ENCODE results near the gene SMG9. TPM values are rescaled to one million over a fixed set of nuclear protein-coding genes. Genes with fewer than 3 reads are reported as not detected.

SMG9 gene
- total RNA-seq, 4 donors from 2014 or later = 13.7 to 22.8 (median 15.5) TPM

GRCh38 chr19:43694553-43694952 is 60.2 kb downstream of the SMG9 start:
- TF ChIP-seq, protein P1, sequence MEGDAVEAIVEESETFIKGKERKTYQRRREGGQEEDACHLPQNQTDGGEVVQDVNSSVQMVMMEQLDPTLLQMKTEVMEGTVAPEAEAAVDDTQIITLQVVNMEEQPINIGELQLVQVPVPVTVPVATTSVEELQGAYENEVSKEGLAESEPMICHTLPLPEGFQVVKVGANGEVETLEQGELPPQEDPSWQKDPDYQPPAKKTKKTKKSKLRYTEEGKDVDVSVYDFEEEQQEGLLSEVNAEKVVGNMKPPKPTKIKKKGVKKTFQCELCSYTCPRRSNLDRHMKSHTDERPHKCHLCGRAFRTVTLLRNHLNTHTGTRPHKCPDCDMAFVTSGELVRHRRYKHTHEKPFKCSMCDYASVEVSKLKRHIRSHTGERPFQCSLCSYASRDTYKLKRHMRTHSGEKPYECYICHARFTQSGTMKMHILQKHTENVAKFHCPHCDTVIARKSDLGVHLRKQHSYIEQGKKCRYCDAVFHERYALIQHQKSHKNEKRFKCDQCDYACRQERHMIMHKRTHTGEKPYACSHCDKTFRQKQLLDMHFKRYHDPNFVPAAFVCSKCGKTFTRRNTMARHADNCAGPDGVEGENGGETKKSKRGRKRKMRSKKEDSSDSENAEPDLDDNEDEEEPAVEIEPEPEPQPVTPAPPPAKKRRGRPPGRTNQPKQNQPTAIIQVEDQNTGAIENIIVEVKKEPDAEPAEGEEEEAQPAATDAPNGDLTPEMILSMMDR (IDR thresholded peaks at IDR 0.05) = no peak
- no peak for ATAC-seq (ENCODE audit: low FRiP score)

GRCh38 chr19:43692877-43693276 is 61.9 kb downstream of the SMG9 start:
- TF ChIP-seq, protein P1 (IDR thresholded peaks at IDR 0.05) = no peak
- no peak for ATAC-seq (ENCODE audit: low FRiP score)
- no peak for DNase-seq (ENCODE audit: low spot score)

More at GRCh38 chr19:43694553-43694952, 60.2 kb downstream of the SMG9 start:
- DNase-seq (ENCODE audit: low spot score) = no peak

DNA sequence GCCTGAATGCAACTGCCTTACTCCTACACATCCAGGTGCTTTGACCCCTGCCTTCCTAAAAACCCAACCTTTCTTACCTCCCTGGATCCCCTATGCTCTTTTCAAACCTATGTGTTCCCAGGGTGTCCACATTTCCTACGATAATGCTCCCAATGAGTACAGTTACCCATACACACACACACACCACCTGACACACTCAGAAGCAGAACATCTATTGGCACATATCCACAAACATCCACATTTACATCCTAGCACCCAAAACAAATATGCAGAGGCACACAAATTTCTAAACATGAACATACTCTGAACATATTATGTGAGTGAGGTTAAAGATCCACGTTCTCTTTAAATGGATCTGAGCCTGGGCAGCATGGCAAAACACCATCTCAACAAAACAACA is 62.4 kb downstream of the SMG9 start:
- TF ChIP-seq, protein P1 (IDR thresholded peaks at IDR 0.05) = no peak
- DNase-seq (ENCODE audit: low spot score) (no peak), ATAC-seq (ENCODE audit: low FRiP score) (no peak)

- ATAC-seq (ENCODE audit: low FRiP score) = no peak
- TF ChIP-seq, protein P1 (IDR thresholded peaks at IDR 0.05) = no peak
- DNase-seq (ENCODE audit: low spot score) = no peak
Measured at GRCh38 chr19:43691755-43692154, 63.0 kb downstream of the SMG9 start.

- no peak for ATAC-seq (ENCODE audit: low FRiP score)
- no peak for DNase-seq (ENCODE audit: low spot score)
- TF ChIP-seq, protein P1 (IDR thresholded peaks at IDR 0.05) = no peak
Measured at GRCh38 chr19:43690890-43691289, 63.9 kb downstream of the SMG9 start.

- ATAC-seq (ENCODE audit: low FRiP score) = no peak
- DNase-seq (ENCODE audit: low spot score) = no peak
- TF ChIP-seq, protein P1 (IDR thresholded peaks at IDR 0.05) = no peak
Measured at GRCh38 chr19:43690444-43690843, 64.3 kb downstream of the SMG9 start.

DNA sequence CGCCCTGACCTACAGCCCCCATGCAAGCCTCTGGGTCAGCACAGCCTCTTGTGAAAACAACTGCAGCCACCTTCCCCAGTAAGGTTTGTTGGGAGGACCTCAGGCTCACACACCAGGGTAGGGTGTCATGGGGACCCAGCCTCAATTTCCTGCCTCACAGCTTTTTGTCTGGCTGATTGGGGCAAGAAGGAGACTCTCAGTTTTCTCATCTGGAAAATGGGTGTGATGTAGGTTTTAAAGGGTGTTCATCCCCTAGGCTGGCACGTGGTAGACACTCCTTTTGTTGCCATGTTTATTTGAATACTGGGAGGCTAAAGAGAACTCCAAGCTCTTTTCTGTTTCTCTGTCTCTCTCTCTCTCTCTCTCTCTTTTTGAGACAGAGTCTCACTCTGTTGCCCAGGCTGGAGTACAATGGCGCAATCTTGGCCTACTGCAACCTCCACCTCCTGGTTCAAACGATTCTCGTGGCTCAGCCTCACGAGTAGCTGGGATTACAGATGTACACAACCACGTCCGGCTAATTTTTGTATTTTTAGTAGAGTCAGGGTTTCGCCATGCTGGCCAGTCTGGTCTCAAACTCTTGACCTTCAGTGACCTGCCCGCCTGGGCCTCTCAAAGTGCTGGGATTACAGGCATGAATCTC is 66.6 kb downstream of the SMG9 start:
- TF ChIP-seq, protein P1 (IDR thresholded peaks at IDR 0.05) = no peak
- DNase-seq (ENCODE audit: low spot score) (no peak), ATAC-seq (ENCODE audit: low FRiP score) (no peak)

Measured in omental fat pad (tissue), 4 donors.